IMR-90 (cell line): ENCODE data around the gene GNAI3. TPM values are rescaled to one million over a fixed set of nuclear protein-coding genes. Genes with fewer than 3 reads are reported as not detected.

ENCODE experiments used
- ATAC-seq: fragments of 200-7000 bp; cut with Tn5 transposase; 2 replicates; pipeline ENCODE4 v1.9.1; 2020; ENCODE audit warnings: low read depth, mild to moderate bottlenecking, moderate library complexity
- BruUV-seq: library from RNA; stranded (reverse); fragments of 400-500 nt; replicated peaks from 2 replicates; lab custom pipeline; 2021; lab: Mats Ljungman, UMichigan
- CTCF ChIA-PET: fragments of 300-600 bp; formaldehyde crosslinking; extraction: SDS; loops from one replicate; lab custom pipeline; 2021; ENCODE audit warnings: antibody characterized with exemption; lab: Yijun Ruan, JAX
- POLR2A ChIA-PET: fragments of 300-600 bp; sonication (Branson Sonifier 250); formaldehyde crosslinking; loops from one replicate; lab custom pipeline; 2022; ENCODE audit warnings: antibody characterized with exemption; ENCODE audit not compliant: unreplicated experiment; lab: Charles Lee
- DNase-seq: peaks from one replicate; pipeline ENCODE4 v3.0.0; 2013
- H2AFZ ChIP-seq: replicated peaks from 2 replicates; pipeline ENCODE3; 2013; ENCODE audit warnings: low read length, mild to moderate bottlenecking; ENCODE audit not compliant: poor library complexity
- H2AK5ac ChIP-seq: 2 replicates; pipeline ENCODE4 v1.6.1; 2013; ENCODE audit warnings: low read depth, low read length, inconsistent platforms
- H2AK9ac ChIP-seq: replicated peaks from 2 replicates; pipeline ENCODE3; 2013; ENCODE audit warnings: mild to moderate bottlenecking, low read depth, low read length, moderate library complexity; ENCODE audit not compliant: poor library complexity
- H2BK120ac ChIP-seq: 2 replicates; pipeline ENCODE4 v1.6.1; 2013; ENCODE audit warnings: low read depth, low read length, inconsistent platforms
- H2BK15ac ChIP-seq: 3 replicates; pipeline ENCODE4 v1.6.1; 2013; ENCODE audit warnings: low read depth, low read length, inconsistent platforms
- H2BK20ac ChIP-seq: 2 replicates; pipeline ENCODE4 v1.6.1; 2013; ENCODE audit warnings: low read depth, mild to moderate bottlenecking, inconsistent platforms, low read length, moderate library complexity
- H2BK5ac ChIP-seq: 2 replicates; pipeline ENCODE4 v1.6.1; 2013; ENCODE audit warnings: mild to moderate bottlenecking, low read depth, low read length, inconsistent platforms; ENCODE audit not compliant: poor library complexity, severe bottlenecking
- H3K14ac ChIP-seq: replicated peaks from 2 replicates; pipeline ENCODE4 v1.6.1; 2013; ENCODE audit warnings: low read depth, low read length, inconsistent platforms
- H3K18ac ChIP-seq: 2 replicates; pipeline ENCODE4 v1.6.1; 2013; ENCODE audit warnings: low read depth, low read length, control low read depth
- H3K23ac ChIP-seq: 2 replicates; pipeline ENCODE4 v1.6.1; 2013; ENCODE audit warnings: low read depth, low read length, inconsistent platforms
- H3K27ac ChIP-seq: 2 replicates; pipeline ENCODE4 v1.5.1; 2013; ENCODE audit warnings: mild to moderate bottlenecking, control low read depth, low read length; ENCODE audit not compliant: insufficient read depth
- H3K27me3 ChIP-seq: 2 replicates; pipeline ENCODE4 v1.6.1; 2013; ENCODE audit warnings: low read length; ENCODE audit not compliant: control insufficient read depth, insufficient read depth
- H3K36me3 ChIP-seq: 2 replicates; pipeline ENCODE4 v1.6.1; 2013; ENCODE audit warnings: low read length, mixed read lengths; ENCODE audit not compliant: control insufficient read depth, insufficient read depth
- H3K4ac ChIP-seq: 2 replicates; pipeline ENCODE4 v1.6.1; 2013; ENCODE audit warnings: low read depth, low read length, inconsistent platforms
- H3K4me1 ChIP-seq: 2 replicates; pipeline ENCODE4 v1.6.1; 2013; ENCODE audit warnings: low read length, mixed read lengths; ENCODE audit not compliant: control insufficient read depth, insufficient read depth
- H3K4me2 ChIP-seq: 2 replicates; pipeline ENCODE4 v1.6.1; 2013; ENCODE audit warnings: low read depth, mild to moderate bottlenecking, control low read depth, low read length, moderate library complexity
- H3K4me3 ChIP-seq: 2 replicates; pipeline ENCODE4 v1.5.1; 2013; ENCODE audit warnings: low read depth, mild to moderate bottlenecking, control low read depth, low read length, moderate library complexity; ENCODE audit not compliant: insufficient read depth
- H3K56ac ChIP-seq: 2 replicates; pipeline ENCODE4 v1.6.1; 2013; ENCODE audit warnings: low read length, inconsistent platforms; ENCODE audit not compliant: insufficient read depth; ENCODE audit errors: extremely low read depth
- H3K79me1 ChIP-seq, 2 experiments: 2 replicates each; pipeline ENCODE4 v1.6.1; 2013; ENCODE audit warnings: low read length in 2 of 2, inconsistent platforms in 1 of 2, low read depth in 1 of 2
- H3K9ac ChIP-seq: 2 replicates; pipeline ENCODE4 v1.6.1; 2013; ENCODE audit warnings: low read depth, low read length, control low read depth
- H3K9me1 ChIP-seq: 2 replicates; pipeline ENCODE4 v1.6.1; 2013; ENCODE audit warnings: low read length, inconsistent platforms; ENCODE audit not compliant: insufficient read depth
- H3K9me3 ChIP-seq: 2 replicates; pipeline ENCODE4 v1.6.1; 2013; ENCODE audit warnings: low read length; ENCODE audit not compliant: control insufficient read depth, insufficient read depth
- H4K20me1 ChIP-seq: 2 replicates; pipeline ENCODE4 v1.6.1; 2013; ENCODE audit warnings: low read length, inconsistent platforms; ENCODE audit not compliant: insufficient read depth
- H4K5ac ChIP-seq: 2 replicates; pipeline ENCODE4 v1.6.1; 2013; ENCODE audit warnings: mild to moderate bottlenecking, low read depth, low read length, control low read depth
- H4K8ac ChIP-seq, 2 experiments: 2 replicates each; pipeline ENCODE4 v1.6.1; 2013; ENCODE audit warnings: low read depth in 2 of 2, low read length in 2 of 2, control low read depth in 1 of 2, inconsistent platforms in 1 of 2
- H4K91ac ChIP-seq: 2 replicates; pipeline ENCODE4 v1.6.1; 2013; ENCODE audit warnings: low read depth, low read length, inconsistent platforms; ENCODE audit not compliant: insufficient read depth
- BHLHE40 ChIP-seq: fragments of 150-350 bp; IDR thresholded peaks from 2 replicates; pipeline ENCODE4 v1.6.1; 2016; ENCODE audit warnings: mild to moderate bottlenecking, low read depth, low read length
- CEBPB ChIP-seq: IDR thresholded peaks from 2 replicates; pipeline ENCODE4 v1.6.1; 2012; ENCODE audit warnings: low read depth, low read length, improper control_type of control experiment
- CHD1 ChIP-seq: IDR thresholded peaks from 2 replicates; pipeline ENCODE4 v1.6.1; 2012; ENCODE audit warnings: low read depth, low read length, improper control_type of control experiment
- ELK1 ChIP-seq: fragments of 150-350 bp; IDR thresholded peaks from 2 replicates; pipeline ENCODE4 v1.6.1; 2016; ENCODE audit warnings: low read depth, mild to moderate bottlenecking, low read length, moderate library complexity, borderline replicate concordance
- MAFK ChIP-seq: IDR thresholded peaks from 2 replicates; pipeline ENCODE4 v1.6.1; 2012; ENCODE audit warnings: low read depth, low read length, improper control_type of control experiment
- MAZ ChIP-seq: IDR thresholded peaks from 2 replicates; pipeline ENCODE4 v1.6.1; 2012; ENCODE audit warnings: low read depth, mild to moderate bottlenecking, low read length, improper control_type of control experiment, moderate library complexity, borderline replicate concordance
- MXI1 ChIP-seq: IDR thresholded peaks from 2 replicates; pipeline ENCODE4 v1.6.1; 2012; ENCODE audit warnings: low read depth, mild to moderate bottlenecking, low read length, moderate library complexity, borderline replicate concordance
- POLR2A ChIP-seq: IDR thresholded peaks from 2 replicates; pipeline ENCODE4 v1.6.1; 2012; ENCODE audit warnings: mild to moderate bottlenecking, low read depth, low read length
- RAD21 ChIP-seq: IDR thresholded peaks from 2 replicates; pipeline ENCODE4 v1.6.1; 2012; ENCODE audit warnings: low read length, improper control_type of control experiment
- RCOR1 ChIP-seq: IDR thresholded peaks from 2 replicates; pipeline ENCODE4 v1.6.1; 2012; ENCODE audit warnings: mild to moderate bottlenecking, low read length, improper control_type of control experiment; ENCODE audit not compliant: insufficient replicate concordance
- RFX5 ChIP-seq: IDR thresholded peaks from 2 replicates; pipeline ENCODE4 v1.8.0; 2012; ENCODE audit warnings: low read depth, mild to moderate bottlenecking, low read length, moderate library complexity
- SMC3 ChIP-seq: fragments of 150-350 bp; IDR thresholded peaks from 2 replicates; pipeline ENCODE4 v1.6.1; 2016; ENCODE audit warnings: low read depth, mild to moderate bottlenecking, antibody characterized with exemption, low read length, moderate library complexity
- USF2 ChIP-seq: fragments of 150-350 bp; IDR thresholded peaks from 2 replicates; pipeline ENCODE4 v1.6.1; 2017; ENCODE audit warnings: mild to moderate bottlenecking, antibody characterized with exemption, low read length, low read depth
- WGBS, 2 experiments: methylation state at CpG; one replicate each; pipeline versions ENCODE4 v1.1.5 to v1.1.7; 2013; ENCODE audit warnings: missing lambda C conversion rate in 2 of 2; ENCODE audit not compliant: insufficient read length in 1 of 2; ENCODE audit errors: extremely low coverage in 2 of 2; 5-methylcytosine and 5-hydroxymethylcytosine counted together
- dilution Hi-C: fragments of 300-500 bp; cut with HindIII; formaldehyde crosslinking; loops from one replicate; pipeline ENCODE4 v1.14.3; 2018; ENCODE audit warnings: low sequenced_read_pairs; ENCODE audit not compliant: unreplicated experiment
- in situ Hi-C: fragments of 300-500 bp; cut with MboI; formaldehyde crosslinking; loops from 3 replicates; pipeline ENCODE4 v1.14.3; 2019; ENCODE audit warnings: low sequenced_read_pairs, inconsistent platforms, mixed read lengths
- intact Hi-C: fragments of 100-400 bp; cut with micrococcal nuclease; formaldehyde crosslinking; loops from 2 replicates; pipeline ENCODE4 v1.10.0; 2022
- polyA plus RNA-seq, 3 experiments: library from polyadenylated mRNA; depleted of rRNA; stranded (reverse); fragments of >200 nt; gene quantifications; 2 replicates each; pipeline ENCODE4 v1.2.3, GENCODE V29; 2012; ENCODE audit warnings: low replicate concordance in 1 of 3
- total RNA-seq: library from RNA; depleted of rRNA; stranded (reverse); fragments of >200 nt; gene quantifications from 2 replicates; pipeline ENCODE4 v1.2.3, GENCODE V29; 2012

GNAI3 gene
- total and polyA plus RNA-seq, 2 of the 4 experiments (the other 2 are of a cell fraction), result 5.9 to 14.9 TPM

GRCh38 chr1:109636201-109636952, 88.0 kb downstream of the GNAI3 start (continued):
- TF ChIP-seq ELK1, result no peak
- TF ChIP-seq RCOR1, result no peak

GRCh38 chr1:109637446-109637845, 89.0 kb downstream of the GNAI3 start:
- no peak overlapping the region for H4K91ac ChIP-seq
- ATAC-seq (no peak), DNase-seq (no peak)
- H2AK5ac ChIP-seq, result no peak overlapping the region
- dilution Hi-C loops (no loop called here), in situ Hi-C loops (no loop called here), intact Hi-C loops (no loop called here)
- no peak overlapping the region for H3K18ac ChIP-seq
- H3K27me3 ChIP-seq, result no peaks in the 10 kb centered on the region
- H3K4me1 ChIP-seq, result peaks cover 10% of the 10 kb centered on the region
- ChIA-PET CTCF (interaction anchor here (1.4 to 2.3 kb wide), 3 partner anchors 135 to 347 kb away, joined by 4 to 8 read pairs (median 5); partner anchors contain the start of gene AHCYL1), POLR2A (interaction anchor here (0.5 kb wide), 1 partner anchor 76 kb away, joined by 4 read pairs; no protein-coding TSS in a partner anchor)
- H2BK15ac ChIP-seq, result no peak overlapping the region
- H4K20me1 ChIP-seq, result no peaks in the 10 kb centered on the region
- H3K4me2 ChIP-seq, result no peak overlapping the region
- H3K4ac ChIP-seq, result no peak overlapping the region
- H2BK20ac ChIP-seq, result no peak overlapping the region
- no peak overlapping the region for H2AFZ ChIP-seq
- H3K9me3 ChIP-seq, result no peaks in the 10 kb centered on the region
- H3K79me1 ChIP-seq, result 0 out of 4 replicates have a peak, but pooled peaks cover 0 to 3% of the 10 kb centered on the region in 2 experiments
- no peak overlapping the region for H4K5ac ChIP-seq
- H2AK9ac ChIP-seq, result no peak overlapping the region
- H3K4me3 ChIP-seq, result no peak overlapping the region
- no TSS peak for BruUV-seq
- H2BK120ac ChIP-seq, result no peak overlapping the region
- no peak overlapping the region for H3K56ac ChIP-seq
- no peak overlapping the region for H2BK5ac ChIP-seq
- H4K8ac ChIP-seq, result no peak overlapping the region
- H3K9ac ChIP-seq, result no peak overlapping the region
- no peak overlapping the region for H3K23ac ChIP-seq
- WGBS, 2 experiments, result 95% methylated on average over 4 of the region's 7 CpGs; no CpG with 5 or more reads in 1 of the 2 experiments
- H3K36me3 ChIP-seq, result peaks cover 3% of the 10 kb centered on the region
- H3K14ac ChIP-seq, result no peak overlapping the region
- H3K9me1 ChIP-seq, result no peaks in the 10 kb centered on the region
- no peak overlapping the region for H3K27ac ChIP-seq
- TF ChIP-seq MAZ (no peak), BHLHE40 (no peak), ELK1 (no peak), RFX5 (no peak), CHD1 (no peak), POLR2A (no peak), SMC3 (no peak), RAD21 (no peak), MAFK (no peak), CEBPB (no peak), MXI1 (no peak), USF2 (no peak)
